Activated naive CD4-positive, alpha-beta T cell treated with anti-CD3 and anti-CD28 coated beads for 36 hours (primary cell): ENCODE data around the gene WDR93. TPM values are rescaled to one million over a fixed set of nuclear protein-coding genes. Genes with fewer than 3 reads are reported as not detected.

Experiments used
- CTCF ChIA-PET: fragments of 350-600 bp; sonication (Branson Sonifier 250); formaldehyde crosslinking; loops from one replicate; lab custom pipeline; 2021; ENCODE audit warnings: antibody characterized with exemption; lab: Charles Lee
- DNase-seq: peaks from one replicate; pipeline ENCODE4 v3.0.0-alpha.2; 2020
- H3K27ac Mint-ChIP-seq: one replicate; pipeline ENCODE4 v1.8.0; 2021; ENCODE audit warnings: mild to moderate bottlenecking, mixed read lengths
- H3K27me3 Mint-ChIP-seq: one replicate; pipeline ENCODE4 v1.8.0; 2021; ENCODE audit warnings: low read depth, mixed read lengths
- H3K36me3 Mint-ChIP-seq: one replicate; pipeline ENCODE4 v1.8.0; 2021; ENCODE audit warnings: low read depth, mixed read lengths
- H3K4me1 Mint-ChIP-seq: one replicate; pipeline ENCODE4 v1.8.0; 2021; ENCODE audit warnings: low read depth, mixed read lengths
- H3K4me3 Mint-ChIP-seq: one replicate; pipeline ENCODE4 v1.8.0; 2021; ENCODE audit warnings: mild to moderate bottlenecking, moderate library complexity, mixed read lengths
- H3K9me3 Mint-ChIP-seq: one replicate; pipeline ENCODE4 v1.8.0; 2021; ENCODE audit warnings: mixed read lengths
- intact Hi-C: fragments of 100-400 bp; cut with micrococcal nuclease; formaldehyde crosslinking; loops from one replicate; pipeline ENCODE4 v1.15.1; 2023
- total RNA-seq, 2 experiments: library from RNA; stranded (reverse); gene quantifications; one replicate each; pipeline ENCODE4 v1.2.3, GENCODE V29; 2021

Gene WDR93
- total RNA-seq: not detected

DNA sequence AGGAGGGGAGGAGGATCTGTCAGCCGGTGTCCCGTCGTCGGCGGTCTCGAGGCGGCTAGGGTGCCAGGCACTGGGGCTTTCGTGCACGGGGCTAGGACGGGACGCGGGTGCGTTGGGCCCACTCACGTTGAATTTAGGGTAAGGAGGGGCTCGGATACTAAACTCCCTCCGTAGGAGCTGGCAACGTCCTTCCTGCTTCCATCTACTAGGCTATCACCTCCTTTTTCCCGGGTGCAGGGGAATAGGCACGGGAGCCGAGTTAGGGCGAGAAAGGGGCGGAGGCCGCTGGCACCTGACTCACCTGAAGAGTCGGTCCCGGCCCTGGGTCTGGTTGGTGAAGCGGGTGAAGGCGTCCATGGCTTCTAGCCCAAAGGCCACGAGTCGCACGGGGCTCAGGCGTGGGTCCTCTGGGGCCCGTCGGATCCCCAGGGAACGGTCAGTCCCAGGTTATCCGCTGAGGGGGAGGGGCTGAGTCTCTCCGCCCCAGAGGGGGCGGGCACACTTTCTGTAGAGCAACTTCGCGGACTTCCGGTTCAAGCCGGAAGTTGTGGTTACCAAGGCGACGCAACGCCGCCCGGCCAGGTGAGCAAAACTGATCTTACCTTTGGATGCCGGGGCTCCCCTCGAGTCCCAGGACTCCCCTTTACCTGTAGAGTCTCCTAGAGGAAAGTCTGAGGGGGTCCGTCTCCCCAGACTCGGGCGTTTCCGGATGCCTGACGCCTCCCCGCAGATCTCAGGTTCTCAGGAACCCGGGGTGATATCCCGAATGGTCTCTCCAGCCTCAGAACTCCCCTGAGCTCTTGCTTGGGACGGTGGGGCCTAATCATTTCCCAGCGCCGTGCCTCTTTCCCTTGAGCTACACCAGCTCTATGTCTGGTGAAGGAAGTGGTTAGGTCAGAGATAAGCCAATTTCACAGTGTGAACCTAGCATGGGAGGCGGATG is at the start of gene WDR93, which contains the start of gene PEX11A:
TSS of gene WDR93 (plus strand) at position 536 of the 943 bp plus-strand sequence. CDS start 10,936 bp downstream, outside the sequence.
TSS of gene PEX11A (minus strand) at position 479 of the 943 bp plus-strand sequence. CDS start at position 357, 122 bp downstream.
- intact Hi-C loops: loop anchor here (1.0 kb wide), 1 partner anchor 369 kb away; no protein-coding TSS in a partner anchor
- Mint-ChIP-seq H3K36me3 (peaks cover under 1% of the 10 kb centered on the region), H3K9me3 (no peaks in the 10 kb centered on the region), H3K4me3 (peak within 1 kb of the TSS; percentile 88), H3K4me1 (peaks cover 11% of the 10 kb centered on the region), H3K27ac (peak within 1 kb of the TSS; percentile 41), H3K27me3 (no peaks in the 10 kb centered on the region)
- CTCF ChIA-PET: no interaction called here
- peak; percentile 78 for DNase-seq

DNA sequence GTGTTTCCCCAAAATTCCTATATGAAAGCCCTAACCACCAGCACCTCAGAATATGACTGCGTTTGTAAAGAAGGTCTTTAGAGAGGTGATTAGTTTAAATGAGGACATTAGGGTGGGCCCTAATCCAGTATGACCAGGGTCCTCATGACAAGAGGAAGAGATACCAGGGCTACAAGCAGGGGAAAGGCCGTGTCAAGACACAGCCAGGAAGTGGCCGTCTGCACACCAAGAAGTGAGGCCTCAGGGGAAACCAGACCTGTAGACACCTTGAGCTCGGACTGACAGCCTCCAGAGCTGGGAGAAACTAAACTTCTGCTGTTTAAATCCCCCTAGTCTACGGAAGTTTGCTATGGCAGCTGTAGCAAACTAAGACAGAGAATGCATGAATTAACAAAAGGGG is 49.6 kb upstream of the WDR93 start:
- DNase-seq: no peak
- no peaks in the 10 kb centered on the region for H3K36me3 Mint-ChIP-seq
- H3K27ac Mint-ChIP-seq: no peak overlapping the region
- intact Hi-C loops: no loop called here
- H3K4me1 Mint-ChIP-seq: no peaks in the 10 kb centered on the region
- CTCF ChIA-PET: no interaction called here
- H3K9me3 Mint-ChIP-seq: no peaks in the 10 kb centered on the region
- H3K27me3 Mint-ChIP-seq: no peaks in the 10 kb centered on the region
- H3K4me3 Mint-ChIP-seq: no peak overlapping the region

DNA sequence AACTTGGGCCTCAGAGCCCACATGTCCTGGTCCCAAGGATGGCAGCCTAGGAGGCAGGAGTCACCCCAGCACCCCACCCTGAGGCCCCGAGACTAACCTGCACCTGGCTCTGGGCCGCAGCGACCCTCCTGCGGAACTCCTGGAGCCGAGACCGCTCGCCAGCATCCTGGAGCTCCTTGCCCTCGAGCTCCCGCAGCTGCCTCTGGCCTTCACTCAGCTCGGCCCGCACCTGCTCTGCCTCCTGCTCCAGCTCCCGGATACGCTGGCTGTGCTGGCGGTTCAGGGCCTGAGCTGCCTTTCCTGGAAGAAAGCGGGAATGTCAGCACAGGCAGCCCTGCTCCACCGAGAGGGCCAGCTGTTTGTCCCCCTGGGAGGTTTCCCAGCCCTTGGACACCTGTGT is 48.5 kb upstream of the WDR93 start:
- Mint-ChIP-seq H3K27me3 (no peaks in the 10 kb centered on the region), H3K4me1 (no peaks in the 10 kb centered on the region), H3K27ac (no peak overlapping the region), H3K36me3 (no peaks in the 10 kb centered on the region), H3K4me3 (no peak overlapping the region), H3K9me3 (no peaks in the 10 kb centered on the region)
- CTCF ChIA-PET: no interaction called here
- intact Hi-C loops: no loop called here
- no peak for DNase-seq

DNA sequence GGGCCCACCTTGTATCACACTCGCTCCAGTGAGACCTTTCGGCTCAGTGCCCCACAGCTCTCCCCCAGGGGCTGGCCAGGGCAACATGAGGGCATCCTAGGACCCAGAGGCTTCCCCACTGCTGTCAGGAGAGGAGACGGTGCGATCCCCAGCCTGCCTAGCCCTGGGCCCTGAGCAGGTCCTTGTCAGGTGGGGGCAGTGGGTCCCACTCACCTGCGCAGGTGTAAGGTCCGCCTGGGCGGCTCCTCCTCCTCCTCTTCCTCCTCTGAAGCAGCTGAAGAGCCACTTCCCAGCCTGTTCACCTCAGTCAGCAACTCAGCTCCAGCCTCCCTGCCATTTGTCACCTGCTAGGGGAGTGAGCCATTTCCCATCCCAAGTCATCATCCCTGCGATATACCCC is 44.9 kb upstream of the WDR93 start:
- CTCF ChIA-PET: interaction anchor here (0.6 to 2.8 kb wide), 5 partner anchors 11 to 94 kb away, joined by 3 to 14 read pairs (median 3); no protein-coding TSS in a partner anchor
- DNase-seq: no peak
- Mint-ChIP-seq H3K9me3 (no peaks in the 10 kb centered on the region), H3K4me3 (no peak overlapping the region), H3K27ac (no peak overlapping the region), H3K4me1 (no peaks in the 10 kb centered on the region), H3K36me3 (no peaks in the 10 kb centered on the region), H3K27me3 (no peaks in the 10 kb centered on the region)
- intact Hi-C loops: no loop called here

DNA sequence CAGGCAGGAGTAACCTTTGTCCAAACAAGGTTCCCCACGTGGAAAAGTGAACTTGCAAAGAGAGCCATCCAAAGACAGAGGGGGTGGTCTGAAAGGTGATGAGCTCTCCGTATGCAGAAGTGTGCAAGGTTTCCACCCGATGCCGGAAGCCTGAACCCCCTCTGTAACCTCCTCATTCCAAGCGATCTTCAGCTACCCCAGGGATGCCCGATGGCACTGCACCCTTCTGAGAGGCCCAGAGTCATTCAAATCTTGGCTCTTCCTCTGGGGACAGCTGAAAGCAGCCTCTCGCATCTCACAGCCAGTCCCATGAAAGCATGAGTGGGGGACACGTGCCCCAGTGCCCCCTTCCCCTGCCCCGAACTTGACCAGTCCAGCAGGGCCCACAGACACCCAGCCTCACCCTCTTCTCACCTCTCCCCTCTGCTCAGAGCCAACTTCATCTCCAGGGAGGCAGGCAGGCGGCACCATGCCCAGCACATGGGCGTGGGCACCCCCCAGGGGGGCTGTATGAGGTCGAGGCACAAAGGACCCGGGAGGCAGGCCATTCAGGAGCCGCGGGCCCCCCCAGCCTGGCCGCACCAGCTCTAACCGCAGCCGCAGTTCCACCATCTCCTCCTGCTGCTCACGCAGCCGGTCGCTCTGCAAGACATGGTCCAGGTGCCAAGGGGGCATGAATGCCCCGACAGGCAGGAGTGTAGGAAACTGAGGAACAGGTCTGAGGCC is 44.0 kb upstream of the WDR93 start:
- CTCF ChIA-PET: interaction anchor here (0.8 to 2.8 kb wide), 6 partner anchors 11 to 74 kb away, joined by 3 to 14 read pairs (median 3); no protein-coding TSS in a partner anchor
- intact Hi-C loops: no loop called here
- Mint-ChIP-seq H3K27ac (no peak overlapping the region), H3K4me3 (no peak overlapping the region), H3K4me1 (no peaks in the 10 kb centered on the region), H3K27me3 (no peaks in the 10 kb centered on the region), H3K36me3 (no peaks in the 10 kb centered on the region), H3K9me3 (no peaks in the 10 kb centered on the region)
- no peak for DNase-seq

DNA sequence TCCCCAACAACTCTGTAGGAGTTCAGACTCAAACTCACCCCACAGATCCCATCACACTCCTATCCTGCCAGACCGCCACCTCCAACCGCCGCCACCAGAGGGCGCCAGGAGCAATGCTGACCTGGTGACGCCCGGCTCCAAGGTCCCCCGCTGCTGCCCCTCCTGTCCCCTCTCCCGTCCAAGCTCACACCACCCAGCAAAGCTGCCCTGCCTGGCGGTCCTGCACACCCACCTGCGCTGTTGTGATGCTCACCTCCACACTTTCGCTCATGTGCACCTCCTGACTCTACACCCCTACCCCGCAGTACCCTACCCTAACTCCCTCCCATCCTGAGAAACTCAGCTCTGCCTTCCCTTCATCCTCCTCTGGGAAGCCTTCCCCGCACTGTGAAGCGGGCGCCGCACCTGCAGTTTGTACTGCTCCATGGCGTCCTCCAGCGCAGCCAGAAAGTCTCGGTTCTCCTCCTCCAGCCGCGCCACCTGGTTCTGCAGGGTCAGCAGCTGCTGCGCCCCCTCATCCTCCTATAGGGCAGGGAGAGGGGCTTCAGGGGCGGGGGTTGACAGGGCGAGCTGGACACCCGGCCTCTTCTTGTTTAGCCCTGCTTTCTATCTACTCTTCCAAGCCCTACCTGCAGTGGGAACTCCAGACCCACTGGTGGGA is 43.3 kb upstream of the WDR93 start:
- H3K4me1 Mint-ChIP-seq: no peaks in the 10 kb centered on the region
- H3K4me3 Mint-ChIP-seq: no peak overlapping the region
- CTCF ChIA-PET: interaction anchor here (0.6 to 2.8 kb wide), 5 partner anchors 11 to 580 kb away, joined by 3 to 14 read pairs (median 3); no protein-coding TSS in a partner anchor
- H3K27me3 Mint-ChIP-seq: peaks cover 2% of the 10 kb centered on the region
- DNase-seq: peak; percentile 76
- no peak overlapping the region for H3K27ac Mint-ChIP-seq
- no peaks in the 10 kb centered on the region for H3K36me3 Mint-ChIP-seq
- intact Hi-C loops: no loop called here
- no peaks in the 10 kb centered on the region for H3K9me3 Mint-ChIP-seq

DNA sequence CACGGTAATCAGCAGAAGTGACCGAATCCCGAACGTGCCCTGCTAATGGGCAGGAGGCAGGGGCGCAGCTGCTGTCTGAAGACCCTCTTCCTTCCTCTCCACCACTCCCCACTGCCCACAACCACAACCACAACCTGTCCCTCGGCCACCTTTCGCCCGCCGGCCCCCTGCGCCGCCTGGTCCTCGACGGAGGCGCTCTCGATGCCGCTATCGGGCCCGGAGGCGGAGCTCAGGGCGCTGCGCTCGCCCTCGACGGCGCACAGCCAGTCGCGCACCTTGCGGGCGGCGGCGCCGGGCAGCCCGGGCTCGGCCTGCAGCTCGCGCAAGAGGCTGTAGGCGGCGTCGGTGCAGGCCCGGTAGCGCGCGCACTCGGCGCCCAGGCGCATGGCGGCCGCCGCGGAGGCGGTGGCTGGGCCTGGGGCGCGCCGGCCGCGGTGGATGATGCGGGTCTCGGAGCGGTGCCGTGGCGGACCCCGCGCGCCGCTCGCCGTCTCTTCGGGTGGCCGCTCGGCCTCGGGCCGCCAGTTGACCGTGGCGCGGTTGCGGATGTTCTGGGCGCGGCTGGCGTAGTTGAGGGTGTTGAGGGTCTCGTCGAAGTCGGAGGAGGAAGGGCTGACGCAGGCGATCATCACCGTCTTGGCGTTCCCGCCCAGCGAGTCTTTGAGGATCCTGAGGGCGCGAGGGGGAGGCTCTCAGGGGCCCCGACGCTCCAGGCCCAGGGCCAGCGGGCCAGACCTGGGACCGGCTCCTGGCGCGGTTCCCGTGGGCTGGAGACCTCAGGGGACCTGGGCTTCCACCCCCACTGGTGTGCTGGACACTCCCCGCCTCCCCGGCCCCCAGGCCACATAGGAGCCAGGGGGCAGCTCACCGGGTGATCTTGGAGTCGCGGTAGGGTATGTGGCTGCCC is 42.3 kb upstream of the WDR93 start:
- CTCF ChIA-PET: interaction anchor here (0.9 to 2.8 kb wide), 3 partner anchors 10 to 20 kb away, joined by 3 to 14 read pairs (median 5); no protein-coding TSS in a partner anchor
- Mint-ChIP-seq H3K27me3 (peaks cover 8% of the 10 kb centered on the region), H3K9me3 (no peaks in the 10 kb centered on the region), H3K4me3 (no peak overlapping the region), H3K36me3 (no peaks in the 10 kb centered on the region), H3K27ac (no peak overlapping the region), H3K4me1 (no peaks in the 10 kb centered on the region)
- intact Hi-C loops: no loop called here
- DNase-seq: no peak

DNA sequence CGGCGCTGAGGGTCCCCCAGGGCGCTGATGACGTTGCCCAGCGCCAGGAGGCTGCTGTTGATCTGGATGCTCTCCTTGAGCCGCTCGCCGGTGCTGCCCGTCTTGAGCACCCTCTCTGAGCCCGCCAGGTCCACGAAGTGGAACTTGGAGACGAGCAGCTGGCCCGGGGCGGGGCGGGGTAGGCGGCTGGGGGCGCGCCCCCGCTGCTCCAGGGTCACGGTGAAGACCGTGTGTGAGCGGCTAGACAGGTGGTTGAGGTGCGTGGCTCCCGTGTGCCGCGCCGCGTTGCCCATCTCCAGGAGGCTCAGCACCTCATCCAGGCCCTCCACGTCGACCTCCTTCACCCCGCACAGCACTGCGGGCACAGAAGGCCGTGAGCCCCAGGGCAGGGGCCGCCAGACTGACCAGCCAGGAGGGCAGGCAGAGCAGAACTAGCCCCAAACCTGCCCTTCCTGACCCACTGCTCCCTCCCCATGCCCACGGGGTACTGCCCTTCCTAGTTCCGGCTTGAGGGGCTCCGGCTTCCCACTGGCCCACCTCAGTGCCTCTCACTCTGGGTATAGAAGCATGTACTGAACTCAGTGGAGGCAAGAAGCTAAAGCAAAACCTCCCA is 41.5 kb upstream of the WDR93 start:
- CTCF ChIA-PET: no interaction called here
- peaks cover 9% of the 10 kb centered on the region for H3K27me3 Mint-ChIP-seq
- no peak overlapping the region for H3K27ac Mint-ChIP-seq
- DNase-seq: no peak
- no peaks in the 10 kb centered on the region for H3K4me1 Mint-ChIP-seq
- intact Hi-C loops: no loop called here
- H3K4me3 Mint-ChIP-seq: no peak overlapping the region
- no peaks in the 10 kb centered on the region for H3K9me3 Mint-ChIP-seq
- no peaks in the 10 kb centered on the region for H3K36me3 Mint-ChIP-seq

DNA sequence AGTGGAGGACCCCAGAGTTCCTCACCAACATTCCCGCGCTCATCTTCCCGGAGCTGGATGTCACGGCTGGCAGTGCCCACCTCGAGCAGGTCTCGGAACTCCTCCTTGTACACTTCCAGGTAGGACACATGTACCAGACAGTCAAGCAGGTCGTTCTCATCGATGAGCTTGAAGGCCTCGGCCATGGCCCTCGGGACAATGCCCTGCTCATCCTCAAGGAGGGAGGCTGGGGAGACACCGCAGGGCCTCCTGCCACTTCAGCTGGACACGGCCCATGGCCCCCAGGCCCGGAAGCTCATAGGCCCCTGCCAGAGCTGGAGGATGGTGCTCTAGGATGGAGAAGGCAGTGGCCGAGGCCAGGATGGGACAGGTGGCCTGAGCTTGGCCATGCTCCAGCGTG is 40.9 kb upstream of the WDR93 start:
- Mint-ChIP-seq H3K9me3 (no peaks in the 10 kb centered on the region), H3K27ac (no peak overlapping the region), H3K4me3 (no peak overlapping the region), H3K27me3 (peaks cover 15% of the 10 kb centered on the region), H3K36me3 (peaks cover 5% of the 10 kb centered on the region), H3K4me1 (peaks cover 5% of the 10 kb centered on the region)
- intact Hi-C loops: no loop called here
- no peak for DNase-seq
- CTCF ChIA-PET: no interaction called here

DNA sequence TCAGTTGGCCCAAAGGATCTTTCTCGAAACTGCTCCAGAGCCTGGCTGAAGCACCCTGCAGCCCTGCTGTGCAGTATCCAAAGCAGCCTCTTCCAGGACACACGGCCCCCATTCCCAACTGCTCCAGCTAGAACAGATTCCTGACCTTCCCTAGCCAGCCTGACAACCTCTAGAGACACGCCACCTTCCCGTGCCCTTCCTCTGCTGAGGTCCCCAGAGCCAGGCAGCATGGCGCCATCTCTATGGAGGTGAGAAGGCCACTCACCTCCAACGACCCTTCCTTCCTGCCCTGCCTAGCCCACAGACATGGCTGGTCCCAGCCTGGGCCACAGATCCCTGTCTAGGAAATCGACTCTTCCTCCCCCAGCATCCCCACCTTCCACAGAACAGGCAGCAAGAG is 38.5 kb upstream of the WDR93 start:
- Mint-ChIP-seq H3K27me3 (peaks cover 30% of the 10 kb centered on the region), H3K4me1 (peaks cover 10% of the 10 kb centered on the region), H3K27ac (no peak overlapping the region), H3K9me3 (no peaks in the 10 kb centered on the region), H3K36me3 (peaks cover 5% of the 10 kb centered on the region), H3K4me3 (no peak overlapping the region)
- intact Hi-C loops: no loop called here
- no peak for DNase-seq
- CTCF ChIA-PET: no interaction called here

DNA sequence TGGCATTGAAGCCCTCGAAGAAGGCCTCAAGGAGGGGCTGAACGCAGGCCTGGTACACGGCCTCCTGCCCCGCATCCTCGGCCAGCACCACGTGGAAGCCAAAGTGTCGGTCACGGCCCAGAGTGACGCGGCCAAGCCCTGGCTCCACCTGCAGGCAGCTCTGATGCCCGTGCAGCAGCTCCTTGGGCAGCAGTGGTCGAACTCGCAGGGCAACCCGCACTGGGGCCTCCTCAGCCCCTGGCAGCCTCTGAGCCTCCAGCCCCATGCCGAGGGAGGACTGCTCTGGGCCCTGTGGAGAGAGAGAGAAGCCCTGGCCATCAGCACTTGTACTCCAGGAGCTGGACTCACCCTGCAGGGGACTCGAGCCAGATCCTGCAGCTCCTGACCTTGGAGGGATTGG is 37.9 kb upstream of the WDR93 start:
- intact Hi-C loops: no loop called here
- H3K4me1 Mint-ChIP-seq: peaks cover 10% of the 10 kb centered on the region
- H3K27me3 Mint-ChIP-seq: peaks cover 32% of the 10 kb centered on the region
- CTCF ChIA-PET: no interaction called here
- H3K9me3 Mint-ChIP-seq: no peaks in the 10 kb centered on the region
- H3K4me3 Mint-ChIP-seq: no peak overlapping the region
- H3K27ac Mint-ChIP-seq: no peak overlapping the region
- peaks cover 5% of the 10 kb centered on the region for H3K36me3 Mint-ChIP-seq
- no peak for DNase-seq
